Measurements from ENCODE around the gene TTLL12. TPM values are rescaled to one million over a fixed set of nuclear protein-coding genes. Genes with fewer than 3 reads are reported as not detected.
A peak's percentile ranks its signal among the peaks of the same experiment; 100 is the strongest.

The TTLL12 gene
- total and polyA plus RNA-seq, 2 of the 8 experiments (the other 6 are each of a cell fraction or from before 2014, with no cell fraction given) = 101 to 124 TPM

- Histone ChIP-seq H3K4ac (replicated peaks; ENCODE audit: insufficient read length, low read depth, low read length) (no peak overlapping the region), H4K91ac (replicated peaks; ENCODE audit: insufficient read length, low read length) (peak overlapping the region; percentile 46), H3K79me2 (ENCODE audit: control insufficient read depth in 1 of 2, insufficient read depth in 2 of 2, low read length in 2 of 2) (no peaks in the 10 kb centered on the region), H3K56ac (replicated peaks; ENCODE audit: insufficient read length, low read depth, low read length) (no peak overlapping the region), H3K79me1 (ENCODE audit: low read depth, low read length) (no peaks in the 10 kb centered on the region), H4K5ac (ENCODE audit: insufficient read length, low read depth, low read length) (no peak overlapping the region), H3K4me1 (replicated peaks in 1 of 4; ENCODE audit: control insufficient read depth in 3 of 4, insufficient read depth in 4 of 4, low read length in 3 of 4) (peaks cover 0 to 22% (median 14%) of the 10 kb centered on the region in 4 experiments; a peak in 6 of 7 replicates), H3K27me3 (replicated peaks in 1 of 4; ENCODE audit: control insufficient read depth in 3 of 4, extremely low read depth in 1 of 4, insufficient read depth in 3 of 4, low read length in 3 of 4) (peaks cover 0 to 4% (median 3%) of the 10 kb centered on the region in 4 experiments; a peak in 2 of 7 replicates), H3K23me2 (ENCODE audit: low read depth, low read length) (no peaks in the 10 kb centered on the region; the same call in 1 of the 2 replicates), H2BK12ac (ENCODE audit: low read depth, low read length) (0 out of 2 replicates have a peak overlapping the region, but pooled peaks have one; percentile 50), H3K14ac (ENCODE audit: insufficient read length) (no peak overlapping the region), H2BK20ac (ENCODE audit: low read length) (no peak overlapping the region), H3K9me3 (ENCODE audit: insufficient read depth in 2 of 2, low read depth in 1 of 2, low read length in 1 of 2) (no peaks in the 10 kb centered on the region), H3K18ac (ENCODE audit: extremely low read depth, low read length) (no peak overlapping the region), H3K4me3 (ENCODE audit: extremely low read depth in 1 of 4, insufficient read depth in 2 of 4, low read depth in 3 of 4, low read length in 4 of 4) (no peak overlapping the region), H3K27ac (ENCODE audit: low read depth, low read length) (no peak overlapping the region), H2AFZ (ENCODE audit: low read length) (peak overlapping the region; percentile 84; the same call in 1 of the 2 replicates), H2BK5ac (ENCODE audit: low read depth, low read length) (peak overlapping the region; percentile 68; the same call in 1 of the 2 replicates), H2AK5ac (ENCODE audit: low read depth, low read length) (no peak overlapping the region), H4K8ac (ENCODE audit: extremely low read depth, insufficient read depth, low read length) (no peak overlapping the region), H3K23ac (ENCODE audit: insufficient read length) (no peak overlapping the region), H3K36me3 (ENCODE audit: control insufficient read depth in 2 of 4, insufficient read depth in 4 of 4, low read length in 3 of 4) (no peaks in the 10 kb centered on the region), H2BK15ac (ENCODE audit: low read length) (peak overlapping the region; percentile 92; the same call in 1 of the 2 replicates), H2BK120ac (replicated peaks; ENCODE audit: low read depth, low read length) (no peak overlapping the region), H3K9ac (replicated peaks in 1 of 4; ENCODE audit: extremely low read depth in 1 of 4, low read depth in 3 of 4, low read length in 3 of 4) (no peak overlapping the region), H3K4me2 (ENCODE audit: insufficient read depth in 1 of 2, low read depth in 2 of 2, low read length in 2 of 2) (peak overlapping the region in 1 of 2 experiments; percentile 90; a peak in 2 of 4 replicates), H4K20me1 (replicated peaks in 1 of 2; ENCODE audit: control insufficient read depth in 1 of 2, insufficient read depth in 2 of 2, low read length in 2 of 2) (no peaks in the 10 kb centered on the region)
- POLR2A ChIA-PET (ENCODE audit: partially characterized antibody) = no interaction called here
- 88% methylated on average over 9 of the region's 9 CpGs; no CpG with 5 or more reads in 1 of the 2 experiments for WGBS, 2 experiments (ENCODE audit: extremely low coverage in 1 of 2, insufficient coverage in 1 of 2, insufficient read length in 1 of 2, insufficient replicate concordance in 2 of 2, low coverage in 1 of 2, low lambda C conversion rate in 2 of 2, missing lambda C conversion rate in 1 of 2)
- FAIRE-seq (no peak), DNase-seq (ENCODE audit: low read depth in 1 of 2, low spot score in 2 of 2) (no peak)
- CTCF ChIA-PET (ENCODE audit: partially characterized antibody) = interaction anchor here (0.7 to 26.8 kb wide), 24 partner anchors 12 to 184 kb away, joined by 3 to 388 read pairs (median 8); partner anchors contain the start of genes SCUBE1 and TTLL12
- TF ChIP-seq USF2 (IDR thresholded peaks at IDR 0.05; ENCODE audit: low read length) = no peak
- TF ChIP-seq EP300 (IDR thresholded peaks at IDR 0.05; ENCODE audit: borderline replicate concordance in 1 of 2, low read depth in 2 of 2, low read length in 2 of 2) = no peak
- TF ChIP-seq RBBP5 (IDR thresholded peaks at IDR 0.05; ENCODE audit: borderline replicate concordance, low read depth, low read length) = no peak
These were observed 43.6 kb upstream of the TTLL12 start for GRCh38 chr22:43230571-43230970.
